HUES64 (cell line): ENCODE data around the gene TRRAP.

Experiments used
- H3K27ac ChIP-seq: 2 replicates; pipeline ENCODE4 v1.7.0; 2013; ENCODE audit warnings: low read depth, low read length, inconsistent platforms
- H3K27me3 ChIP-seq: 2 replicates; pipeline ENCODE4 v1.6.1; 2013; ENCODE audit warnings: mild to moderate bottlenecking, low read length; ENCODE audit not compliant: insufficient read depth
- H3K36me3 ChIP-seq: 2 replicates; pipeline ENCODE4 v1.6.1; 2013; ENCODE audit warnings: mild to moderate bottlenecking, low read length; ENCODE audit not compliant: insufficient read depth
- H3K4me1 ChIP-seq: 2 replicates; pipeline ENCODE4 v1.6.1; 2013; ENCODE audit warnings: mild to moderate bottlenecking, low read length, moderate library complexity; ENCODE audit not compliant: insufficient read depth
- H3K4me3 ChIP-seq: 2 replicates; pipeline ENCODE4 v1.5.1; 2013; ENCODE audit warnings: mild to moderate bottlenecking, low read length, moderate library complexity
- H3K9ac ChIP-seq: 2 replicates; pipeline ENCODE4 v1.6.1; 2013; ENCODE audit warnings: mild to moderate bottlenecking, low read depth, low read length
- H3K9me3 ChIP-seq: 2 replicates; pipeline ENCODE4 v1.6.1; 2013; ENCODE audit warnings: low read depth, low read length; ENCODE audit not compliant: insufficient read depth
- WGBS: fragments of 150-250, 120-280 bp; methylation state at CpG from one replicate; pipeline ENCODE4 v1.1.7; 2013; ENCODE audit warnings: missing lambda C conversion rate; 5-methylcytosine and 5-hydroxymethylcytosine counted together

TRRAP gene

GRCh38 chr7:98903246-98903645, 24.9 kb downstream of the TRRAP start:
- Histone ChIP-seq H3K27me3 (no peaks in the 10 kb centered on the region), H3K9ac (no peak overlapping the region), H3K27ac (no peak overlapping the region), H3K4me1 (no peaks in the 10 kb centered on the region), H3K36me3 (peaks cover 98% of the 10 kb centered on the region), H3K9me3 (peaks cover 9% of the 10 kb centered on the region; the same call in 1 of the 2 replicates), H3K4me3 (no peak overlapping the region)
- 91% methylated on average over 4 of the region's 4 CpGs for WGBS

DNA sequence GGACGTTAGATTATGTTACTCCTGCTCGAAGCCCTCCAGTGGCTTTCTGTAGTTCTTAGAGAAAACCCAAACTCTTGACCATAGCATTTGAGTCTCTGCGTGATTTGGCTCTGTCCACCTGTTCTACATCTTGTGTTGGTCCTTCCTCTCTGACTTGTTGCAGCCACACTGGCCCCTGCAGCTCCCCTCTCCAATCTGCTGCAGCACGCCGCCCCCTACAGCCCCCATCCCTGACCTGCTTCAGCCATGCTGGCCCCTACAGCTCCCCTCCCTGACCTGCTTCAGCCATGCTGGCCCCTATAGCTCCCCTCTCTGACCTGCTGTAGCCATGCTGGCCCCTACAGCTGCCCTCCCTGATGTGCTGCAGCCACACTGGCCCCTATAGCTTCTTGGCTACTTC, 29.2 kb downstream of the TRRAP start:
- peaks cover 98% of the 10 kb centered on the region for H3K36me3 ChIP-seq
- no peak overlapping the region for H3K9ac ChIP-seq
- no peak overlapping the region for H3K4me3 ChIP-seq
- no peaks in the 10 kb centered on the region for H3K27me3 ChIP-seq
- peaks cover 9% of the 10 kb centered on the region; the same call in 1 of the 2 replicates for H3K9me3 ChIP-seq
- WGBS = 93% methylated on average over 5 of the region's 5 CpGs
- no peak overlapping the region for H3K27ac ChIP-seq
- no peaks in the 10 kb centered on the region for H3K4me1 ChIP-seq

- Histone ChIP-seq H3K9me3 (peaks cover 9% of the 10 kb centered on the region; the same call in 1 of the 2 replicates), H3K9ac (no peak overlapping the region), H3K36me3 (peaks cover 98% of the 10 kb centered on the region), H3K4me3 (no peak overlapping the region), H3K27ac (no peak overlapping the region), H3K4me1 (no peaks in the 10 kb centered on the region), H3K27me3 (no peaks in the 10 kb centered on the region)
- 97% methylated on average over 19 of the region's 19 CpGs for WGBS
These were observed 30.3 kb downstream of the TRRAP start for GRCh38 chr7:98908585-98908984.

DNA sequence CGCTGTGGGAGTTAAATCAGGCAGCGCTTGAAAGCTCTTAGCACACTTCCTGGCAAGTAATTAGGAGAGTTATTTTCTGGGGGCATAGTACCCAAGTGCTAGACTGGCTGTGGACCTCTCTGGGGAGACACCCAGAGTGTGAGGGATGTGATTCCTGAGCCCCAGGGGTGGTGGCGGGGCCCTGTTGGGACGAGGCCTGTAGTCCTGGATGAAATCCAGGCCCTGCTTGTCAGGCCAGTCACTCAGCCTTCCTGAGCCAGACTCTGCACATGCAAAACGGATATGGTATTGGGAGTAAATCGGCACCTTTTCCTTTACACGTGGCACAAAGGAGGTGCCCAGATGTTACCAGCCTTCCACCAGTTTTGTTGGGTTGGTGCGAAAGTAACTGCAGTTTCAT, 31.2 kb downstream of the TRRAP start:
- H3K9me3 ChIP-seq = peaks cover 9% of the 10 kb centered on the region; the same call in 1 of the 2 replicates
- no peak overlapping the region for H3K9ac ChIP-seq
- no peaks in the 10 kb centered on the region for H3K27me3 ChIP-seq
- WGBS = 96% methylated on average over 8 of the region's 8 CpGs
- no peak overlapping the region for H3K4me3 ChIP-seq
- H3K4me1 ChIP-seq = no peaks in the 10 kb centered on the region
- peaks cover 99% of the 10 kb centered on the region for H3K36me3 ChIP-seq
- H3K27ac ChIP-seq = no peak overlapping the region

DNA sequence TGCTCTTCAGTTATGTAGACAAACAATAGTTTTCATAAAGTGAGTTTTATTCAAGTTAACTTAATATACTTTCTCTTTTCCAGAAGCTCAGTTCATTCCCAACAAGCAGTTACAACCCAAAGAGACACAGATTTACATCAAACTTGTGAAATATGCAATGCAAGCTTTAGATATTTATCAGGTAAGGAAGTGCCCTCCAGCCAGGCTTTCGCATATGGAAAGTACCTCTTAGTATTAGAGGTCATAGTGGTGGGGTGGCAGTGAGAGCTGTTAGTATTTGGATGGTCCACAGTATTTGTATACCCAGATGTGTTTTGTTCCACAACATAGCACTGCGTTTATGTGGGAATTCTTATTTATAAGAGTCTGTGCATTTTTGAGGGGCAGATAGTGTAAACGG, 32.1 kb downstream of the TRRAP start:
- H3K9me3 ChIP-seq = peaks cover 9% of the 10 kb centered on the region; the same call in 1 of the 2 replicates
- no peaks in the 10 kb centered on the region for H3K4me1 ChIP-seq
- H3K4me3 ChIP-seq = no peak overlapping the region
- 99% methylated on average over 2 of the region's 3 CpGs for WGBS
- no peak overlapping the region for H3K9ac ChIP-seq
- H3K27ac ChIP-seq = no peak overlapping the region
- H3K27me3 ChIP-seq = no peaks in the 10 kb centered on the region
- H3K36me3 ChIP-seq = peaks cover 99% of the 10 kb centered on the region

- Histone ChIP-seq H3K9ac (no peak overlapping the region), H3K4me1 (no peaks in the 10 kb centered on the region)
- WGBS = 93% methylated on average over 5 of the region's 5 CpGs
These were observed 33.6 kb downstream of the TRRAP start for GRCh38 chr7:98911916-98912315.

GRCh38 chr7:98913026-98913425, 34.7 kb downstream of the TRRAP start:
- Histone ChIP-seq H3K27ac (no peak overlapping the region), H3K4me3 (no peak overlapping the region), H3K9me3 (no peaks in the 10 kb centered on the region), H3K9ac (no peak overlapping the region), H3K36me3 (peaks cover 99% of the 10 kb centered on the region), H3K4me1 (no peaks in the 10 kb centered on the region), H3K27me3 (no peaks in the 10 kb centered on the region)
- 97% methylated on average over 8 of the region's 8 CpGs for WGBS

More at GRCh38 chr7:98911916-98912315, 33.6 kb downstream of the TRRAP start:
- Histone ChIP-seq H3K36me3 (peaks cover 99% of the 10 kb centered on the region), H3K9me3 (peaks cover 4% of the 10 kb centered on the region; the same call in 1 of the 2 replicates), H3K27me3 (no peaks in the 10 kb centered on the region), H3K27ac (no peak overlapping the region), H3K4me3 (no peak overlapping the region)

- Histone ChIP-seq H3K36me3 (peaks cover 98% of the 10 kb centered on the region), H3K9me3 (no peaks in the 10 kb centered on the region), H3K9ac (no peak overlapping the region)
These were observed 35.3 kb downstream of the TRRAP start for GRCh38 chr7:98913612-98914011.

GRCh38 chr7:98917331-98917730, 39.0 kb downstream of the TRRAP start:
- Histone ChIP-seq H3K36me3 (peaks cover 98% of the 10 kb centered on the region), H3K27ac (no peak overlapping the region), H3K9ac (no peak overlapping the region), H3K4me1 (no peaks in the 10 kb centered on the region), H3K4me3 (no peak overlapping the region), H3K9me3 (no peaks in the 10 kb centered on the region), H3K27me3 (no peaks in the 10 kb centered on the region)
- 98% methylated on average over 12 of the region's 12 CpGs for WGBS

More at GRCh38 chr7:98913612-98914011, 35.3 kb downstream of the TRRAP start:
- Histone ChIP-seq H3K4me1 (no peaks in the 10 kb centered on the region), H3K4me3 (no peak overlapping the region), H3K27ac (no peak overlapping the region), H3K27me3 (no peaks in the 10 kb centered on the region)

GRCh38 chr7:98921608-98922372, 43.5 kb downstream of the TRRAP start:
- Histone ChIP-seq H3K9me3 (no peaks in the 10 kb centered on the region), H3K9ac (no peak overlapping the region), H3K4me1 (no peaks in the 10 kb centered on the region), H3K27ac (no peak overlapping the region), H3K4me3 (no peak overlapping the region), H3K27me3 (no peaks in the 10 kb centered on the region), H3K36me3 (peaks cover 94% of the 10 kb centered on the region)
- 95% methylated on average over 25 of the region's 25 CpGs for WGBS

DNA sequence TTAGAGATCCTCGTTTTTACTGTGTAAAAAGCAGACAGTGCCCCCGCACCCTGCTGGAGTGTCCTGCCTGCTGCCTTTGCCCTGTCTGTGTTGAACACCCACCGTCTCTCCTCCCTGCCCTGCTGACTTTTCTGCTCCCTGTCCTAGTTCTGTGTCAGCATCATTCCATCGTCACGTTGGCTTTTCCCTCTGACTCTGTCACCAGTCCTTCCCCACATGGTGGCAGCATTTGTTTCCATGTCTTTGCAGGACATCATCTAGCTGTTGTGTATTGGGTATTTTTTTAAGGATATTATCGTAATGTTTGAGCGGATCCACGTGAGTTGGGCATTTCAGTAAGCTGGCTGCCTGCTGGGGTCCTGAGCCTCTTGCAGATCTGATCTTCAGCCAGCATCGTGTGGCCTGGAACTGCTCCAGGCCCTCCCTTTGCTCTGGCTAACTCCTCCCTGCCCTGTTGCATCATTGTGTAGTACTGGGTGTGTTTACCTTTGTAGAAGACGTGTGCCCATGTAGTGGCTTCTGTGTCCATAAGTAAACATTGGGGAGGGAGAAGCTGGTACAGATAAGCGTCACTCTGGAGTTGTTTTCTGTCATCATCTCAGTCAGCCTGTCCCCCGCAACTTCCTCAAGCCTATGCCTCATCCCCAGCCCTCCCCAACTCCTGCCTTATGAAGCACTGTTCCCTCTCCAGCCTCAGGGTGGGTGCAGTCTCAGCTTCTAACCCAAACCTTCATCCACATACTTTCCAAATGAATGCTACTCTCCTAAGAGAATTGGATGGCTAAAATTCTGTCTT, 44.3 kb downstream of the TRRAP start:
- Histone ChIP-seq H3K27me3 (no peaks in the 10 kb centered on the region), H3K36me3 (peaks cover 94% of the 10 kb centered on the region), H3K9ac (no peak overlapping the region), H3K4me3 (no peak overlapping the region), H3K9me3 (no peaks in the 10 kb centered on the region), H3K4me1 (no peaks in the 10 kb centered on the region), H3K27ac (no peak overlapping the region)
- WGBS = 93% methylated on average over 12 of the region's 12 CpGs
